ENCODE data around the gene PCDHGA8. TPM values are rescaled to one million over a fixed set of nuclear protein-coding genes. Genes with fewer than 3 reads are reported as not detected.
"Not testable (repeated sequence)": the region's sequence is repeated elsewhere in the genome, so short reads cannot be mapped to it uniquely, and the experiment has no call there.

PCDHGA8 gene
- total and polyA plus RNA-seq, 3 experiments from 2014 or later: 0.04 TPM; not detected in 2

- POLR2A ChIA-PET: no interaction called here
- CTCF ChIA-PET: interaction anchor here (1.2 kb wide), 1 partner anchor 101 kb away, joined by 3 read pairs; the partner anchor contains the start of gene TAF7
- peaks cover 72 to 79% of the 10 kb centered on the region in 2 donors for H3K27me3 Mint-ChIP-seq
- H3K27ac Mint-ChIP-seq: peak overlapping the region in 2 of 8 donors; percentile 23 to 64
- Histone ChIP-seq H3K9me3 (ENCODE audit: low read length) (peaks cover 13% of the 10 kb centered on the region), H3K36me3 (ENCODE audit: insufficient read depth, low read length) (no peaks in the 10 kb centered on the region), H3K27me3 (ENCODE audit: insufficient read depth, low read length, poor library complexity, severe bottlenecking) (peaks cover 42% of the 10 kb centered on the region), H3K4me3 (ENCODE audit: low read length) (no peak overlapping the region), H3K4me1 (ENCODE audit: insufficient read depth, low read length) (no peaks in the 10 kb centered on the region), H3K27ac (ENCODE audit: low read depth, low read length) (no peak overlapping the region)
- H3K9me3 Mint-ChIP-seq: peaks cover 20 to 63% (median 51%) of the 10 kb centered on the region in 5 donors
- H3K4me3 Mint-ChIP-seq: peak overlapping the region; percentile 68 to 81 (median 73)
- peaks cover 7 to 17% (median 11%) of the 10 kb centered on the region in 3 donors for H3K4me1 Mint-ChIP-seq
- H3K36me3 Mint-ChIP-seq: peaks cover 0 to 13% (median 3%) of the 10 kb centered on the region in 3 donors
- DNase-seq: no peak
Measured at GRCh38 chr5:141421489-141421855, 29.0 kb downstream of the PCDHGA8 start.

GRCh38 chr5:141422742-141423291 is 30.4 kb downstream of the PCDHGA8 start:
- Mint-ChIP-seq H3K27ac (no peak overlapping the region), H3K36me3 (peaks cover 0 to 13% (median 3%) of the 10 kb centered on the region in 3 donors)
- POLR2A ChIA-PET: no interaction called here

GRCh38 chr5:141427783-141428426 is 35.5 kb downstream of the PCDHGA8 start:
- Histone ChIP-seq H3K27ac (ENCODE audit: low read depth, low read length) (no peak overlapping the region), H3K36me3 (ENCODE audit: insufficient read depth, low read length) (no peaks in the 10 kb centered on the region), H3K4me3 (ENCODE audit: low read length) (no peak overlapping the region), H3K4me1 (ENCODE audit: insufficient read depth, low read length) (no peaks in the 10 kb centered on the region), H3K9me3 (ENCODE audit: low read length) (peaks cover 9% of the 10 kb centered on the region), H3K27me3 (ENCODE audit: insufficient read depth, low read length, poor library complexity, severe bottlenecking) (peaks cover 8% of the 10 kb centered on the region)
- peaks cover 8 to 11% (median 10%) of the 10 kb centered on the region in 3 donors for H3K4me1 Mint-ChIP-seq
- ChIA-PET POLR2A (no interaction called here), CTCF (no interaction called here)
- peaks cover 0 to 5% (median 0%) of the 10 kb centered on the region in 3 donors for H3K36me3 Mint-ChIP-seq
- H3K27ac Mint-ChIP-seq: no peak overlapping the region
- no peak for DNase-seq
- peaks cover 70 to 72% of the 10 kb centered on the region in 2 donors for H3K27me3 Mint-ChIP-seq
- H3K4me3 Mint-ChIP-seq: no peak overlapping the region
- H3K9me3 Mint-ChIP-seq: peaks cover 17 to 54% (median 52%) of the 10 kb centered on the region in 5 donors

More at GRCh38 chr5:141422742-141423291, 30.4 kb downstream of the PCDHGA8 start:
- CTCF ChIA-PET: no interaction called here
- Histone ChIP-seq H3K4me1 (ENCODE audit: insufficient read depth, low read length) (no peaks in the 10 kb centered on the region), H3K4me3 (ENCODE audit: low read length) (no peak overlapping the region), H3K27ac (ENCODE audit: low read depth, low read length) (no peak overlapping the region), H3K9me3 (ENCODE audit: low read length) (peaks cover 13% of the 10 kb centered on the region), H3K27me3 (ENCODE audit: insufficient read depth, low read length, poor library complexity, severe bottlenecking) (peaks cover 35% of the 10 kb centered on the region), H3K36me3 (ENCODE audit: insufficient read depth, low read length) (no peaks in the 10 kb centered on the region)
- H3K4me3 Mint-ChIP-seq: peak overlapping the region in 2 of 7 donors; percentile 18 to 39
- H3K27me3 Mint-ChIP-seq: peaks cover 77% of the 10 kb centered on the region in 2 donors
- peaks cover 20 to 62% (median 53%) of the 10 kb centered on the region in 5 donors for H3K9me3 Mint-ChIP-seq
- DNase-seq: no peak
- H3K4me1 Mint-ChIP-seq: peaks cover 6 to 16% (median 10%) of the 10 kb centered on the region in 3 donors

GRCh38 chr5:141430332-141431113 is 38.1 kb downstream of the PCDHGA8 start, which contains the start of gene PCDHGA12:
TSS of gene PCDHGA12 (plus strand) at chr5:141430507. CDS start at chr5:141430760, 253 bp downstream.
- H3K27ac ChIP-seq (ENCODE audit: low read depth, low read length): no peak within 1 kb of the TSS
- peaks cover 68 to 72% of the 10 kb centered on the region in 2 donors for H3K27me3 Mint-ChIP-seq
- peak within 1 kb of the TSS in 1 of 8 donors; percentile 75 for H3K27ac Mint-ChIP-seq
- peaks cover 9% of the 10 kb centered on the region for H3K9me3 ChIP-seq (ENCODE audit: low read length)
- H3K4me1 Mint-ChIP-seq: peaks cover 8 to 11% (median 10%) of the 10 kb centered on the region in 3 donors
- peaks cover 17 to 59% (median 52%) of the 10 kb centered on the region in 5 donors for H3K9me3 Mint-ChIP-seq
- no peak for DNase-seq
- ChIA-PET CTCF (interaction anchor here (0.6 to 1.6 kb wide), 4 partner anchors 20 to 134 kb away, joined by 3 to 4 read pairs (median 4); partner anchors contain the start of gene PCDHGA5), POLR2A (no interaction called here)
- peak within 1 kb of the TSS in 6 of 7 donors; percentile 23 to 72 (median 56) for H3K4me3 Mint-ChIP-seq
- no peaks in the 10 kb centered on the region for H3K4me1 ChIP-seq (ENCODE audit: insufficient read depth, low read length)
- peaks cover 8% of the 10 kb centered on the region for H3K27me3 ChIP-seq (ENCODE audit: insufficient read depth, low read length, poor library complexity, severe bottlenecking)
- peaks cover 0 to 5% (median 0%) of the 10 kb centered on the region in 3 donors for H3K36me3 Mint-ChIP-seq
- no peak within 1 kb of the TSS for H3K4me3 ChIP-seq (ENCODE audit: low read length)
- no peaks in the 10 kb centered on the region for H3K36me3 ChIP-seq (ENCODE audit: insufficient read depth, low read length)

GRCh38 chr5:141431286-141431685 is 38.9 kb downstream of the PCDHGA8 start:
- no peaks in the 10 kb centered on the region for H3K4me1 ChIP-seq (ENCODE audit: insufficient read depth, low read length)
- DNase-seq: no peak
- Mint-ChIP-seq H3K27ac (no peak overlapping the region), H3K4me1 (peaks cover 8 to 11% (median 10%) of the 10 kb centered on the region in 3 donors), H3K4me3 (peak overlapping the region in 4 of 7 donors; percentile 5 to 58 (median 26)), H3K27me3 (peaks cover 63 to 68% of the 10 kb centered on the region in 2 donors), H3K9me3 (peaks cover 17 to 54% (median 52%) of the 10 kb centered on the region in 5 donors), H3K36me3 (peaks cover 0 to 5% (median 0%) of the 10 kb centered on the region in 3 donors)
- no peak overlapping the region for H3K27ac ChIP-seq (ENCODE audit: low read depth, low read length)
- no peak overlapping the region for H3K4me3 ChIP-seq (ENCODE audit: low read length)
- H3K27me3 ChIP-seq (ENCODE audit: insufficient read depth, low read length, poor library complexity, severe bottlenecking): peaks cover 8% of the 10 kb centered on the region
- peaks cover 9% of the 10 kb centered on the region for H3K9me3 ChIP-seq (ENCODE audit: low read length)
- ChIA-PET CTCF (no interaction called here), POLR2A (no interaction called here)
- H3K36me3 ChIP-seq (ENCODE audit: insufficient read depth, low read length): no peaks in the 10 kb centered on the region

- H3K27me3 Mint-ChIP-seq: peaks cover 54 to 63% of the 10 kb centered on the region in 2 donors
- DNase-seq; H3K36me3 Mint-ChIP-seq; CTCF ChIA-PET; H3K9me3 ChIP-seq (ENCODE audit: low read length); H3K27me3 ChIP-seq (ENCODE audit: insufficient read depth, low read length, poor library complexity, severe bottlenecking); H3K36me3 ChIP-seq (ENCODE audit: insufficient read depth, low read length); POLR2A ChIA-PET; H3K27ac Mint-ChIP-seq; H3K4me1 ChIP-seq (ENCODE audit: insufficient read depth, low read length); H3K4me3 ChIP-seq (ENCODE audit: low read length); H3K27ac ChIP-seq (ENCODE audit: low read depth, low read length): not testable (repeated sequence)
- H3K4me1 Mint-ChIP-seq: peaks cover 8 to 11% (median 10%) of the 10 kb centered on the region in 3 donors
- H3K9me3 Mint-ChIP-seq: peaks cover 12 to 48% (median 47%) of the 10 kb centered on the region in 5 donors
- H3K4me3 Mint-ChIP-seq: peak overlapping the region in 1 of 7 donors; percentile 32
Measured at GRCh38 chr5:141432308-141432707, 39.9 kb downstream of the PCDHGA8 start.

GRCh38 chr5:141432726-141433125 is 40.3 kb downstream of the PCDHGA8 start:
- H3K27me3 Mint-ChIP-seq: peaks cover 51 to 63% of the 10 kb centered on the region in 2 donors
- H3K27ac ChIP-seq (ENCODE audit: low read depth, low read length); POLR2A ChIA-PET; H3K4me3 Mint-ChIP-seq; DNase-seq; H3K36me3 ChIP-seq (ENCODE audit: insufficient read depth, low read length); CTCF ChIA-PET; H3K9me3 ChIP-seq (ENCODE audit: low read length); H3K27me3 ChIP-seq (ENCODE audit: insufficient read depth, low read length, poor library complexity, severe bottlenecking); H3K27ac Mint-ChIP-seq; H3K4me3 ChIP-seq (ENCODE audit: low read length); H3K4me1 ChIP-seq (ENCODE audit: insufficient read depth, low read length); H3K36me3 Mint-ChIP-seq: not testable (repeated sequence)
- peaks cover 12 to 48% (median 47%) of the 10 kb centered on the region in 5 donors for H3K9me3 Mint-ChIP-seq
- H3K4me1 Mint-ChIP-seq: peaks cover 8 to 11% (median 10%) of the 10 kb centered on the region in 3 donors
